HepG2 (cell line): ENCODE results near the gene DDX24.

Source experiments
- BHLHE40 ChIP-seq: IDR thresholded peaks from 2 replicates; pipeline ENCODE4 v1.6.1; 2011; ENCODE audit warnings: low read length, improper control_type of control experiment
- EHMT2 ChIP-seq: fragments of 200-600 bp; sonication (generic); IDR thresholded peaks from 2 replicates; pipeline ENCODE4 v1.7.0; 2017; ENCODE audit warnings: antibody characterized with exemption, low read depth, low read length, borderline replicate concordance
- FOXA1 ChIP-seq, 2 experiments: fragments of 450-650 bp in 1 of 2; sonication (generic) in 1 of 2; formaldehyde crosslinking in 1 of 2; IDR thresholded peaks; 2 replicates each; pipeline versions ENCODE4 v1.4.0 to v1.6.1; 2016 to 2020; ENCODE audit warnings: missing genetic modification reagents in 1 of 2
- MEIS2 ChIP-seq: sonication (generic); formaldehyde crosslinking; IDR thresholded peaks from 2 replicates; pipeline ENCODE4 v1.9.0; 2021; ENCODE audit warnings: mild to moderate bottlenecking, missing genetic modification reagents
- POLR2A ChIP-seq, 2 experiments: IDR thresholded peaks; 2 replicates each; pipeline ENCODE4 v1.6.1; 2011; ENCODE audit warnings: low read depth in 2 of 2, low read length in 2 of 2, mild to moderate bottlenecking in 1 of 2, moderate library complexity in 1 of 2; ENCODE audit not compliant: insufficient read depth in 1 of 2
- TFAP4 ChIP-seq: sonication (generic); IDR thresholded peaks from 2 replicates; pipeline ENCODE4 v1.6.1; 2016; ENCODE audit warnings: low read depth, borderline replicate concordance
- ZEB1 ChIP-seq: IDR thresholded peaks from 2 replicates; pipeline ENCODE4 v1.6.1; 2012; ENCODE audit warnings: mild to moderate bottlenecking, low read depth, inconsistent platforms; ENCODE audit not compliant: insufficient replicate concordance
- ZNF101 ChIP-seq: sonication (generic); formaldehyde crosslinking; IDR thresholded peaks from 2 replicates; pipeline ENCODE4 v1.4.0; 2020; ENCODE audit warnings: mild to moderate bottlenecking, low read depth, missing genetic modification reagents, borderline replicate concordance

DNA sequence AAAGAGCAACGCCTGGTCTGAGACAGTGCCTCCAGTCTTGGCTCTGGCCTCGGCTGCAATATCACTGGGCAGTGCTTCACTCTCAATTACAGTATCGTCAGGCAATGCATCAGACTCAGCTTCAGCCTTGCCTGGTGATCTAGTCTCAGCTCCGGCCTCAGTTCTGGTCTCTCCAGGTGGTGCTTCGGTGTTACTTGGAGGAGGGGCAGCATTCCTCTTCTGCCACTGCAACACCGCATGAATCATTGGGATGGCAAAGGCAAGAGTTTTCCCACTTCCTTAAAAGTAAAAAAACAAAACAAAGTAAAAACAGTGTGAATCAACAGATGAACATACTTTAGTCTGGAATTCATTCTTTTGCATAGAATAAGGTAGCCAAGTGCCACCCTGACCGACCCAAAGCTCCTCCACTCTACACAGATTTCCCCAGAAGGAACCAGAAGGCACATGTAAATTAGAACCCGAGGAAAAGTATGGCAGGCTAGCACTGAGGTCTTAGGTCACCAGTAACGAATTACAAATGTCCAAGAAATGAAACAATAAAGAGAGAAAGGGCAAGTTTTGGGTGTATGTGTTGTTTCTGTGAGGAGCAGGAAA, 18.6 kb downstream of the DDX24 start:
- TF ChIP-seq ZNF101 (no peak), ZEB1 (no peak), POLR2A (IDR thresholded peaks at IDR 0.05; ENCODE audit: insufficient read depth in 1 of 2, low read depth in 2 of 2, low read length in 2 of 2) (no peak), FOXA1 (IDR thresholded peaks at IDR 0.05) (no peak), FOXA1 (CRISPR knock-in tag; IDR thresholded peaks at IDR 0.05) (no peak), BHLHE40 (no peak), MEIS2 (no peak), TFAP4 (no peak), EHMT2 (no peak)
